NCI-H187 treated with DMSO at 0.1 percent for 48 hours (cell line): ENCODE results near the gene TMEM121.
"Not testable (repeated sequence)": the region's sequence is repeated elsewhere in the genome, so short reads cannot be mapped to it uniquely, and the experiment has no call there.

ENCODE experiments used
- DNase-seq: peaks from one replicate; lab custom pipeline; 2025; lab: John Stamatoyannopoulos, UW

The TMEM121 gene

DNA sequence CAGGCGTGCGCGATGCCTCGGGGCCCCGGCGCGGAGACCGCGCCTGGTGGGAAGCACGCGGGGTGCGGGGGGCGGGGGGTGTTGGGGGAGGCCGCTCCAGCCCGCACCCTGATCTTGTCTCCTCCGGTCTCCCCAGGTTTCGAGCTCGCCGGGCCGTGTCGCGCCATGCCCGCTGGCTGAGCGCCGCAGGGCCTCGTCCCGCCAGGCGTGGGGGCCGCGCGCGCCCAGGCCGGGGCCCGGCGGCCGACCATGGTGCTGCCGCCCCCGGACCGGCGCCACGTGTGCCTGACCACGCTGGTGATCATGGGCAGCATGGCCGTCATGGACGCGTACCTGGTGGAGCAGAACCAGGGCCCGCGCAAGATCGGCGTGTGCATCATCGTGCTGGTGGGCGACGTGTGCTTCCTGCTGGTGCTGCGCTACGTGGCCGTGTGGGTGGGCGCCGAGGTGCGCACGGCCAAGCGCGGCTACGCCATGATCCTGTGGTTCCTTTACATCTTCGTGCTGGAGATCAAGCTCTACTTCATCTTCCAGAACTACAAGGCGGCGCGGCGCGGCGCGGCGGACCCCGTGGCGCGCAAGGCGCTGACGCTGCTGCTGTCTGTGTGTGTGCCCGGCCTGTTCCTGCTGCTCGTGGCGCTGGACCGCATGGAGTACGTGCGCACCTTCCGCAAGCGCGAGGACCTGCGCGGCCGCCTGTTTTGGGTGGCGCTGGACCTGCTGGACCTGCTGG, 2.4 kb downstream of the TMEM121 start:
- no peak for DNase-seq

DNA sequence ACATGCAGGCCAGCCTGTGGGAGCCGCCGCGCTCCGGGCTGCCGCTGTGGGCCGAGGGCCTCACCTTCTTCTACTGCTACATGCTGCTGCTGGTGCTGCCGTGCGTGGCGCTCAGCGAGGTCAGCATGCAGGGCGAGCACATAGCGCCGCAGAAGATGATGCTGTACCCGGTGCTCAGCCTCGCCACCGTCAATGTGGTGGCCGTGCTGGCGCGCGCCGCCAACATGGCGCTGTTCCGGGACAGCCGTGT, 2.9 kb downstream of the TMEM121 start:
- no peak for DNase-seq

DNA sequence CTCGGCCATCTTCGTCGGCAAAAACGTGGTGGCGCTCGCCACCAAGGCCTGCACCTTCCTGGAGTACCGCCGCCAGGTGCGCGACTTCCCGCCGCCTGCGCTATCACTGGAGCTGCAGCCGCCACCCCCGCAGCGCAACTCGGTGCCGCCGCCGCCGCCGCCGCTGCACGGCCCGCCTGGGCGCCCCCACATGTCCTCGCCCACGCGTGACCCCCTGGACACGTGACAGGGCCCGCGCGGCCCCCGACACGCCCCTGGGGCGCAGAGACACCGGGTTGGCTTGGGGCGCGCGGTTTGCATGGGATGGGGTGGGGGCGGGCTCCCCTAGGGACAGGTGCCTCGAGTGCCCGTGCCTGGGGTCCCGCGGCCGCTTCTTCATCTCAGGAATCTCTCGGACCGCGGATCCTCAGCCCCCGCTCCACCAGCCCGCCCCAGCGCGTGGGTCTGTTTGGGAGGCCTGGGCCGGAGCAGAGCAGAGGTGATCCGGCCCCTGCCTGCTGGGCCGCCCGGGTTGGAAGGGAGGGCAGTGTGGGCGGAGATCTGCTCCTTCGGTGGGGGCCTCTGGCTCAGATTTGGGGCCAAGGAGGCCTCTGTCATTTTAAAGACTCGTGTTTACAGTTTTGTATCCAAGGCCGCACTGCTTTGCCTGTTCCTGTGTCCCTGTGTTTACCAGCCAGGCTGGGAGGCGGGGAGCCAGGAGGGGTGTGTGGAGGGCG, 3.3 kb downstream of the TMEM121 start:
- DNase-seq = no peak

DNA sequence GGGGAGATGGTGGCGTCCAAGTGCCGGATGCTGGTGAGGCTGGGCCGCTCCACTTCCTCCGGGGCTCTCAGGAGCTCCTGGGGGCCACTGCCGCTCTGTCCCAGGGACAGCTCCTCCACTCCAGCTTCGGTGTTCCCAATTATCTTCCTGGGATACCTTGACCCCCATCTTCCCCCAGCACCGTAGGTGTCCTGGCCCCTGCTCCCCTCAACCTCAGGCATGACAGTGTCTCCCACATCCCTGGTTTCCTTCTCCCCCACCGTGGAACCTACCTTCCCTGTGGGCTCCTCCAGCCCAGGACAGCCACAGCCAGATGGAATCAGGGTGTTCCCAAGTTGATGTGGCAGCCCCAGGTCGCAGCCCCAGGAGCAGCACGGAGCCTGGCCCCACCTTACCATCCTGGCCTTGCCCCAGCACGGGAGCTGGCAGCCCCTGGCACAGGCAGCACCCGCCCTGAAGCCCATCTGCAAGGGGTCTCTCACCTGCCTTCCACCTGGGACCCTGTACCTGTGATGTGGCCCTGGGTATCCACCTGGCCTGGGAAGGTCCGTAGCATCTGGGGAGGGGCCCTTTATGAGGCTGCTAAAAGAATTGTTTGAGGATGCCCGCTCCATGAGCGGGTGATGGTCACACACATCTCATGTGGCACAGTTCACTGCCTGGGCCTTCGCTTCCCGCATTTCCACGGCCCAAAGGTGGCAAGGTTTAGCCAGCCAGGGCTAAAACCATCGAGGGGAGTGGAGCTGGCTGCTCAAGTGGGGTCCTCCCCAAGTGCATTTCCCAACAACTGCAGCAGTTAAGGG, 4.1 kb downstream of the TMEM121 start:
- DNase-seq = no peak

DNA sequence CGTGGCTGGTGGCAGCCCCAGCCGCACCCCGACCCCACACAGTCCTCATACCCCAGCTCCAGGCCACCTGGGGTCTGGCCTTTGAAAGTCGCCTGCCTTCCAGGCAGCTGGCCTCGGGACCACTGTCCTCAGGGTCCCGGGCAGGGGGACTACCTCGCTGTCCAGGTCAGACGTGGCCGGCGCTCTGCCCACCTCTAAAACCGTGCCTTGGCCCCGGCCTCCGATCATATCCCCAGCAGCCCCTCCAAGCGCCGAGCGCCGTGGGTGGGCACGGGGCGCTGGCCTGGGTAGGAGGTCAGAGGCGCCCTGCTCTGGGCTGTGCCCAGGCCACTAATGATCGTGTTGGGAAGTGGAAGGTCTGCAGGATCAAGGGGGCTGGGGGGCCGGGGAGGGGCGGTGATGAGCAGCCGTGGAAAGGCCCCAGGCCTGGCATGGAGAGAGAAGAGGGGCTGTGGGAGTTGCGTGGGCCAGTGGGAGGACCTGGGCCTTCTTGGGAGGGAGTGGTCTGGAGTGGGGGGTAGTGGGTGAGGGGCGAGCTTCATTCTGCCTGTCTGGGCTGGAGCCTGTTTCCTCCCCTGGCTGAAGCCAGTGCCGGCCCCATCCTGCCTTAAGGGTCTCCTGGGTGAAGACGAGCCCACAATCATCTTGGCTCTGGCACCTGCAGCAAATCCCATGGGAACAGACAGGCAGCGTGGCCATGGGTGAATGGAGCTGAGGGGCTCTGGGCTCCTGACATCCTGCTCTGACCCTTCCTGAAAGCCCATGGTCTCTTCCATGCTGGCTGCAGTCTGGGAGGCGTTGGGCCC, 4.9 kb downstream of the TMEM121 start:
- no peak for DNase-seq

DNA sequence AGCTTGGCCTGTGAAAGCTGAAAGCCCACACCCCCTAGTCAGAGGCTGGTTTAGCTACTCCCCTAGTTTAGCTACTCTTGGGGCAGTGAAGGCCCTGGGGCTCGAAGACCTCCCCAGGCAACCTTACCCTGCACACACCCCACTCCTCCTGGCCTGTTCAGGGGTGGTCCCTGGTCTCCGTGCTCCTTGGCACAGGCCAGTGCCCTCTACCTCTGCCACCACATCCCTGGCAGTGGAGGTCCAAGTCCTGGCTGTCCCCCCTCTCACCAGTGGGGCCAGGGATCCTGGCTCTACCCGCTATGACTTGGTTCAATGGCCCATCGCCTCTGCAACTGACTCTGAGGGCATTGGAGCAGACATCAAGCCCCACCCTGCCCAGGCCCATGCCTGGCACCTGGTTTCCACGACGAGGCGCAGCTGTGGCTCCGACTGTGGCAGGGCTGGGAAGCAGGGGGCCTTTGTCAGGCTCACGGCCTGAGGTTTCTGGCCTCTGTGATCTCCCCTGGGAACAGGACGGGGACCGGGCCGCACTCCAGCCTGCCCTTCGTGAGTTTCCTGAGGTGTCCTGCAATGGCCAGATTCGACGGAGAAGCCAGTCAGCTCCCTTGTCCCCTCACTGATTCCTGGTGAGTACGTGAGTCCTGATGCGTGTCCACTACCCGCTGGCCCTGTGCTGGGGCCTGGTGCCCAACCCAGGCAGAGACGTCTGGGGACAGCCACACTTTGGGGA, 5.7 kb downstream of the TMEM121 start:
- DNase-seq = no peak

DNA sequence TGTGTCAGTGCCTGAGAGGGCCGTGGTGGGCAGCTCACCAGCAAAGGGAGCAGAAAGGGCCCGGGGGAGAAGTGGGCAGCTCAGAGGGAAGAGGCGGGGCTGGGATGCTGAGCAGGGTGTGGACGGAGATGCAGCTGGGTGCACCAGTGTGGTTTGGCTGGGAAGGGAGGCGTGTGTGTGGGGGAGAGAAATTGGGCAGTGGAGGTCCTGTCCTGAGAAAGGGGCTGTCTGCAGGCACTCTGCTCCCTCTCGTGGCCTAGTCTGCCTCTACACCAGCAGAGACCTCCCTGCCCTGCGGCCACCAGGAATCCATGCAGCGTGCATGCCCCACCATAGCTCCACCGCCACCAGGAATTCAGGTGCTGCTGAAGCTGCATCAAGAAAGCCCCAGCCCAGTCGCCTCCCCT, 6.4 kb downstream of the TMEM121 start:
- DNase-seq = no peak

DNA sequence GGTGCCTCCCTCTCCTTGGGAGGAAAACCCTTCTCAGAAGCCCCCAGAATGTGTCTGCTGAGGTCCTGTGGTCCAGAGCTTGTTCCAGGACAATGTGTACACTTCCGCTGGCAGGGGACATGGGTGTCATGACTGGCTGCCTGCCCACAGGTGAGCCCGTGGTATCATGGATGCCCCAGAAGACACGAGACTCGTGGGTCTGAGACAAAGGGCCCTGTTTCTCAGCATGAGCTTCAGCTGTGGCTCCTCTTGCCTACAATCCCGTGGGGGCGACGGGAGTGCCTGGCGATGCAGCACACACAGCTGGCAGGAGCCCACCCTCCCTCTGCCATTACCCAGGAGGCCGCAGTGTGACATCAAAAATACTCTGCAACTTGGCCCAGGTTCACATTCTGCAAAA, 7.0 kb downstream of the TMEM121 start:
- DNase-seq = no peak

DNA sequence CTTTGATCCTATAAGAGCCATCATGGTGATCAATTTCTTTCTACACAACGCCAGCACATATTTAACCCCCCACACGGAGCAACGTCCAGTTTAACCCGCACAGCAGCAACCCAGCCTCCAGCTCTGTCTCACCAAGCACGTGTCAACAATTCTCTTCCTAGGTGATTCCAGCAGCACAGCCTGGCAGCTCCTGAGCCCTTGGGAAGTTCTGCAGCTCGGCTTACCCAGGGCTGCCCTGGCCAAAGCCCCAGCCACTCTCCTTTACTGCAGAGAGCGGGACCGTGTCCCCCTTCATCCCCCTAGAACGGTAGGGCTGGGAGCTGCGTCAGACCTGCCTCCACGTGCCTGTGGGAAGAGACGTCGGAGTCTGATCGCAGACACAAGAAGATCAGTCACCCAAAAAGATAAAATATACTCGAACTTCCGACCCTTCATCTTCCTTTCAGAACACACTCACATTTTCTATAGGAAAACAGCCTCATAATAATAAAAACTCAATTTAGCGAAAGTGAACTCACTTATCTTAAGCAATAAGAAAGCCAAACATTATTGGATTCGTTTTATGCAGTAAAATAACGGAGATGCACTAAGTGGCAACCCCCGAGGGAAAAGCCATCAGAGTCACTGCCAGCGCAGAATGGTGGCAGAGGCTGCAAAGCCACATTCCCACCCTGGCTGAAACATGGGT, 7.6 kb downstream of the TMEM121 start:
- DNase-seq = no peak

DNA sequence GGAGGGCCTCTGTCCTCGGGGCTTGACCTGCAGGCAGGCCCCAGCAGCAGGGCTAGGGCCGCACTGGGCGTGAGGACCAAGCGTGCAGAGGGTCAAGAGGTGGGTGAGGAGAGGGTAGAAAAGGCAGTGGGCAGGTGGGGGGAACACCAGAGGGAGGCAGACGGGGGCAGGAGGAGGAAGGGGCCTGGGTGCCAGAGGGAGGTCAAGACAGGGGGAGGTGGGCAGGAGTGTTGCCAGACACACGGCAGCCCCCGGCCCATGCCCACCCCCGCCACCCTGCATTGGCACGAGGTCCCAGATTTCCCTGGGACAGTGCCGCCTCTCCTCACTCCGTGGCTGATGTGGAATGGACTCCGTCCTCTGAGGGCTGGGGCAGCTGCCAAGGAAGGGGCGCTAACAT, 8.2 kb downstream of the TMEM121 start:
- no peak for DNase-seq

DNA sequence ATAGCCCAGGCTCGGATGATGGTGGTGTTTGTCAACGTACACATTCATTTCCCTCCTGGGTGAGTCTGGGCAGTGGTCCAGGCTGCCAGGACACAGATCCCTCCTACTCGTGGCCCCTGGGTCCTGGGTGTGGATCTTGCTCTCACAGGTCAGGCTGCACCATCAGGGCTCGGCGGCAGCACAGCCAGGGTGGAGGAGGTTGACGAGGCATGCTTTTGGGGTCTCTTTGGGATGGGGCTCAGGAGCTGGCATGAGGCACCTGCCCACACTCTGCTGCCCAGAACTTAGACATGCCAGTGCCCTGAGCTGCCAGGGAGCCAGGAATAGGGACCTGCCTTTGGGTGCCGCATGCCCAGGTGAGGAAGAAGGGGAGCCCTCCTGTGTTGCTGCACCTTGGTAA, 9.7 kb downstream of the TMEM121 start:
- no peak for DNase-seq

DNA sequence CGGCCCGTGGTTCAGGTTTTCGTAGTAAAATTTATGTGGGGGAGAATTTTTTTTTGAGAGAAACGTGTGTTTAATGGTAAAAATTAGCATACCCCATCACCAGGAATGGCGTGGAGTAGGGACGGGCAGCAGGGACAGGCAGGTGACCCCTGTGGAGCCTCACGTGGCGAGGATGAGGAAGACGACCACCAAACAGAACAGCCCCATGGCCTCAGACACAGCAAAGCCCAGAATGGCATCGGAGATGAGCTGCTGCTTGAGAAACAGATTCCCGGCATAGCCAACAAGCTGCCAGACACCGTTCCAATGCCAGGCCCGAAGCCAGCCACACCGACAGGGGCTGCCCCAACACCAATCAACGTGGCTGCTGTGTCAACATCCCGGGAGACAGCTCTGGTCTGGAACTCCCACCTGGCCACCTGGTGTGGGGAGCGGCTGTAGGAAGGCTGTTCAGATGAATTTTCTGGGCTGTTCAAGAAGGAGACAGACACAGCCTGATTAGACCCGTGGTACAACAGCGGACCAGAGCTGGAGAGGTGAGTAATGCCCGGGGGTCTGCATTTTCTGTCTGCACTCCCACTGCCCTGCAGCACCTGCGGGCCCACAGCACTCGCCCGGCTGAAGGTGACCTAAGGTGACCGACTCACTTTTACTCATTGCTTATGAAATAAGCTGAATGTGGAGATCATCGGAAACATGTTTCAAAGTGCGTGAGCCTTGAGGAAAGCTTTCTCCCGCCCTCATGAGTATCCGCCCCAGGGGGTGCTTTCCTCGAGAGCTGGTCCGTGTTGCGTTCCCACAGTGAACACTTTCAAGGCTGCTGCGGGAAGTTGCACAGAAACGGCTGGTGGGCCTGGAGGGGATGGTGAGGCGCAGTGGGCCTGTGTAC, 10.6 kb downstream of the TMEM121 start:
- no peak for DNase-seq

DNA sequence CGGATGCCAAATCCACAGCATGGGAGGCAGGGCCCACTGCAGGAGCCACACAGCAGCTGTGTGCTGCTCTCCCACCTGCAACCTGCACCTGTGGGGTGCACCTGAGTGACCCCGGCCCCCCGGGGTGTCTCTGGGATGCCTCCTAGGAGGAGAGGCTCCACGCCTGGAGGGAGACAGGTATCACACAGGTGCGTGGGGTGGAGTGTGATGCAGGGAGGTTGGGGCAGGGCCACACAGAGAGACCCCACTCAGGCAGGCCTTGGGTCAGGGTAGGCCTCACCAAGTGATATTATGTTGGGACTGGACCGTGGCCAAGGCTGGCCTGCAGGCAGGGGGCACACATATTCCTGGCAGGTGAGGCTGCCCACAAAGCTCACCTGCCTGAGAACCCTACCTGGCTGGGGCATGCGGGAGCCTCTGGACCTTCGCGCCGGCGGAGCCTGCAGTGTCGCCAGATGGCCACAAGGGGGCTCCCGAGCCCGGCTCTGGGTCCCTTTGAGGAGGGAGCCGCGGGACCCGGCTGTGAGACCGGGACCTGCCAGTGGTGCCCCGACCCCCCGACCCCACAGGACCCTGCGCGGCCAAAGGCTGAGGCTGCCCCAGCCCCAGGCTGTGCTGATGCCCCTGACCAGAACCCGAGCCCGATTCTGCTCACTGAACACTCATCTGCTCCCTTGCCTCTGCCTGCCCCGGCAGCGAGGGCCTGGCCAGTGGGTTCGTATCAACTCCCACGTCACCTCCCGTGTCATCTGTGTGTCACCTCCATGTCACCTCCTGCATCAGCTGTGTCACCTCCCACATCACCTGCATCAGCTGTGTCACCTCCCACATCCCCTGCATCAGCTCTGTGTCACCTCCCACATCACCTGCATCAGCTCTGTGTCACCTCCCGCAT, 11.4 kb downstream of the TMEM121 start:
- no peak for DNase-seq

DNA sequence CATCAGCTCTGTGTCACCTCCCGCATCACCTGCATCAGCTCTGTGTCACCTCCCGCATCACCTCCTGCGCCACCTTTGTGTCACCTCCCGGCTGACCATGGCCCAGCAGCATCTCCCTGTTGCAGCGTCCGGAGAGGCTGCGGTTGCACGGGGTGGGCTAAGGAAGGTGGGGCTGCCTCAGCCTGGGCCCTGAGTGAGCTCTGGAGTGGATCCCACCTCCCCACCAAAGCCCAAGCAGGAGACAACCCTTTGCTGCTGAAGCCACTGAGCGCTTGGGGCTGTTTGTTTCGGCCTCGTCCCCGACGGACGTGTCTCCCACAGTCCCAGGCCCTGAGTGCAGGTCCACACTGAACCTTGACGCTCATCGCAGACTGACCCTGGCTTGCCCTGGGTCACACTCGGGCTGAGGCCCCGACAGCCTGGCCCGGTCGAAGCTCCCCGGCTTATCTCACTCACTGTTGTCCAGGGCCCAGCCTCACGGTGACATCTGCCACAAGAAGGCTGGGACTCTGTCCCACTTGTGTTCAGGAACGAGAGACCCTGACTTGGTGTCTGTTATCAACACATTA, 12.2 kb downstream of the TMEM121 start:
- no peak for DNase-seq

DNA sequence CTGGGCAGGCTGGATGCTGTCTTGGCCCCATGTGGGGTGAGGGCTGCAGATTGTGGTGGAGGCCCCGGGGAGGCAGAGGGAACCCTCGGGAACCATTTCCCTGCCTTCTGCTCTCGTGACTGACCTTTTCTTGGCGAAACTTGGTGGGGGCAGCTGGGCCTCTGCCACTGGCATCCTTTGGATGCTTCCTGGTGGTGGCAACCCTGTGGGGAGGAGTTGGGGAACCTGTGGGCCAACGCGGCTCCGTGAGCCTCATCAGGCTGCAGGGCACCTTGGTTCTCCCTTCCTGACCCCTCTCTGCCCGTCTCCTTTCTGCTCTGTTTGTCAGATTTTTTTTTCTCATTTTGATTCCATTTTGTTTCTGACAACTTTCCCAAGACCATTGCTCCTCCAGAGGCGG, 14.4 kb downstream of the TMEM121 start:
- DNase-seq = no peak

DNA sequence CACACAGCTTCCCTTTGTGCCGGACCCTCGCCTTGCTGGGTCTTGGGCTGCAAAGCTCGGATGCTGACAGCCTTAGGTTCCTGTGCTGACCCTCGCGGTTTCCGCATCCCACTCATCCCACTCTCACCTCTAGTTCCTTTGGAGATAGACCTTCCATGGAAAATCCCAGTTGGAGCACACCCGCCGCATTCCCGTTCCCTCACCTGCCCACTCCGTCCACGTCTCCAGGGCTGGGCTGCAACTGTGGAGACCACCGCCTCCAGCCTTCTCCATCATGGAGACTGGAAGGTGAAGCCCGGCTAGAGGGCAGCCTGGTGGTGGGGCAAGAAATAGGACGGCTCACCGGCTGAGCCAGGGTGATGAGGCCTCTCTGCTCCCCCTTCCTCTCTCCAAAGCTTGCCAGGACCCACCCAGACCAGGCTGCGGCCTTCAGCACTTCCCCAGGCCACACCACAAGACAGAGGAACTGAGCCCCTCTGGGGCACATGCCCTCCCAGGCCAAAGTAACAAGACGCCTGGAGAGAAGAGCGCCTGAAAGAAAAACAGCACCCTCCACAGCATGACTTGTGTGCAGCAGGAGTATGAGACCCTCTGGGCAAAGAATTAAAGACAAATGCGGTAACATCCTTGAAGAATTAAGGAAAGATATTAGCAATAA, 15.0 kb downstream of the TMEM121 start:
- DNase-seq = no peak

DNA sequence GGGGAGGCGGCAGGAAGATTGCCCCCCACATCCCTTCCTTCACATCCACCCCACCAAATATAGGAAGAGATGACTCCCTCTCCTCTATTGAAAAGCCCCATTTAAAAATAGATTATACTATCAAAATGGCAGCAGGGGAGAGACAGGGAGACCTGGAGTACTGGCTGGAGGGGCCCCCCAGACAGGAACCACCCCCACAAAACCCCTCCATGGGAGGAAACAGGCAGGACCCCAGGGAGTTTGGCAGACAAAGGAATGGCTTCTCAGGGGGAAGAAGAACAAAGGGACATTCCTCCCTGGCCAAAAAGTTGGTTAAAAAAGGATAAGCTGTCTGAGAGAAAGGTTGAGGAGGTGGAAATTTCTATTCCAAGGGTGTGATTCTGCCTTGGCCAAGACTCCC, 19.3 kb downstream of the TMEM121 start:
- DNase-seq = not testable (repeated sequence)

DNA sequence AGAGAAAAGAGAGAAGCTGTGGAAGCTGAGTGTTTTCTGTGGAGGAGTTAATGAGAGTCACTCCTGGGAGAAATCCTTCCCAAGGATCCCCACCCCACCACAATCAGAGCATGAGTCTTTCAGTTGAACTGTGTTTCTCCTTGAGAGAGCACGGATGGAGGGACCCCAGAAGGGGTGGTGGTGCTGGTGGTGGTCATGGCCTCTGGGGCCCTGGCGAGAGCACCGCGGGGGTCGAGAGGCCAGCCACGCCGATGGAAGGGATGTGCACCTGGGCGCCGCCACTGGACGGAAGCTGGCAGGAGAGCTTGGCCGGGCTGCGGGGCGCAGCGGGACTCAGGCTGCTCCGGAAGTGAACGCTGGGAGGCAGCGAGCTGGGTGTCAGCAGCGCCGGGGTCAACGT, 20.0 kb downstream of the TMEM121 start:
- DNase-seq = not testable (repeated sequence)
